ENCODE measurements around the gene PIP4P1. TPM values are rescaled to one million over a fixed set of nuclear protein-coding genes. Genes with fewer than 3 reads are reported as not detected.

Gene PIP4P1
- total and polyA plus RNA-seq, 9 donors = 11.8 to 32.9 (median 25.2) TPM

DNA sequence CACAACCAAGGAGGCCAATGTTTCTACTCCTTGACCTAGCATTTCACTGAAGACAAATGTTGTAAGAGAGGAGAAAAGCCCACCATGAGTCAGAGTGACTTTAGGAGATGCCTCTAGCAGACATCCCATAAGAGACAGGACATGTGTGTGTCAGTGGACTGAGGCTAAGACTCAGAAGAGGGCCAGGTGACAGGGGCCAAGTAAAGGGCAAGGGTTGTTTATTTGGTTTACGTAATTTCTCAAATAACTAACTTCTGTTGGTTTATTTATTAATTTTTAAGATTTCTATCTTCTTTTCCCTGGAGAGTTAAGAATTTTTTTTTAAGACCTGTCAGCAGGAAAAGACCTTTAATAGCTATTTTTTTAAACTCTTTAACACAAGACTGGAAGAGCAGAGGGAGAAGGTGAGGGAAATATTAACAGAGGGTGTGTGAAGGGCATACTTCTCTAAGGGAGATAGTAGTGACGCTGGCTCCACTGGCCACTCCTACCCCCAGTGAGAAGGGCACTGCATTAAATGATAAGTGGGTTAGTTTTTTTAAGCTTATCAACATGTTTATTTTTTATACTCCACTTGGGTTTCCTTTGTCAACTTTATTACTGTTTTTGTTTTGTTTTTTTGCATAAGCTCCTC, 11.4 kb upstream of the PIP4P1 start:
- H3K4me3 ChIP-seq = no peak overlapping the region
- DNase-seq = no peak
- no peak overlapping the region for H3K27ac ChIP-seq
- no peaks in the 10 kb centered on the region for H3K9me3 ChIP-seq
- WGBS, 3 donors = 77 to 92% (median 81%) methylated on average over 2 of the region's 2 CpGs
- intact Hi-C loops (cut with DNase I) = no loop called here
- no peaks in the 10 kb centered on the region for H3K27me3 ChIP-seq
- no peak for TF ChIP-seq EP300 (IDR thresholded peaks at IDR 0.05)
- H3K4me1 ChIP-seq (ENCODE audit: insufficient read depth) = peaks cover 2% of the 10 kb centered on the region
- no peaks in the 10 kb centered on the region for H3K36me3 ChIP-seq

DNA sequence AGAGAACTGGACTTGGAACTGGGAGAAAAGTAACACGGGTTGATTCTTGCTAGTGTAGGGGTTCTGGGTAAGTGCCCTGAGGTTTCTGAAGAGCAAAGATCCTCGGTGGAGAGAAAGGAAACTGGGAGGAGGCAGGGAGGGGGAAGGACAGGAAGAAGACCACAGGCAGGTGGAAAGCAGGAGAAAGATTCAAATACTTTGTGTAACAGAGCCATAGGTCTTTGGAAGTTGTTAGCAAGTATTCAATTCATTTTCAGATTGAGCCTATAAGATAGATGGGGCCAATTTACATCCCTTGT, 9.3 kb upstream of the PIP4P1 start:
- 4 to 6% (median 5%) methylated on average over 2 of the region's 2 CpGs for WGBS, 3 donors
- no peaks in the 10 kb centered on the region for H3K27me3 ChIP-seq
- TF ChIP-seq POLR2A (IDR thresholded peaks at IDR 0.05) (no peak), EP300 (IDR thresholded peaks at IDR 0.05) (no peak)
- TF ChIP-seq, protein P1, sequence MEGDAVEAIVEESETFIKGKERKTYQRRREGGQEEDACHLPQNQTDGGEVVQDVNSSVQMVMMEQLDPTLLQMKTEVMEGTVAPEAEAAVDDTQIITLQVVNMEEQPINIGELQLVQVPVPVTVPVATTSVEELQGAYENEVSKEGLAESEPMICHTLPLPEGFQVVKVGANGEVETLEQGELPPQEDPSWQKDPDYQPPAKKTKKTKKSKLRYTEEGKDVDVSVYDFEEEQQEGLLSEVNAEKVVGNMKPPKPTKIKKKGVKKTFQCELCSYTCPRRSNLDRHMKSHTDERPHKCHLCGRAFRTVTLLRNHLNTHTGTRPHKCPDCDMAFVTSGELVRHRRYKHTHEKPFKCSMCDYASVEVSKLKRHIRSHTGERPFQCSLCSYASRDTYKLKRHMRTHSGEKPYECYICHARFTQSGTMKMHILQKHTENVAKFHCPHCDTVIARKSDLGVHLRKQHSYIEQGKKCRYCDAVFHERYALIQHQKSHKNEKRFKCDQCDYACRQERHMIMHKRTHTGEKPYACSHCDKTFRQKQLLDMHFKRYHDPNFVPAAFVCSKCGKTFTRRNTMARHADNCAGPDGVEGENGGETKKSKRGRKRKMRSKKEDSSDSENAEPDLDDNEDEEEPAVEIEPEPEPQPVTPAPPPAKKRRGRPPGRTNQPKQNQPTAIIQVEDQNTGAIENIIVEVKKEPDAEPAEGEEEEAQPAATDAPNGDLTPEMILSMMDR (IDR thresholded peaks at IDR 0.05) = no peak
- intact Hi-C loops (cut with DNase I) = no loop called here
- peaks cover 2% of the 10 kb centered on the region for H3K4me1 ChIP-seq (ENCODE audit: insufficient read depth)
- H3K36me3 ChIP-seq = no peaks in the 10 kb centered on the region
- no peaks in the 10 kb centered on the region for H3K9me3 ChIP-seq
- DNase-seq = no peak
- H3K27ac ChIP-seq = no peak overlapping the region
- H3K4me3 ChIP-seq = no peak overlapping the region

DNA sequence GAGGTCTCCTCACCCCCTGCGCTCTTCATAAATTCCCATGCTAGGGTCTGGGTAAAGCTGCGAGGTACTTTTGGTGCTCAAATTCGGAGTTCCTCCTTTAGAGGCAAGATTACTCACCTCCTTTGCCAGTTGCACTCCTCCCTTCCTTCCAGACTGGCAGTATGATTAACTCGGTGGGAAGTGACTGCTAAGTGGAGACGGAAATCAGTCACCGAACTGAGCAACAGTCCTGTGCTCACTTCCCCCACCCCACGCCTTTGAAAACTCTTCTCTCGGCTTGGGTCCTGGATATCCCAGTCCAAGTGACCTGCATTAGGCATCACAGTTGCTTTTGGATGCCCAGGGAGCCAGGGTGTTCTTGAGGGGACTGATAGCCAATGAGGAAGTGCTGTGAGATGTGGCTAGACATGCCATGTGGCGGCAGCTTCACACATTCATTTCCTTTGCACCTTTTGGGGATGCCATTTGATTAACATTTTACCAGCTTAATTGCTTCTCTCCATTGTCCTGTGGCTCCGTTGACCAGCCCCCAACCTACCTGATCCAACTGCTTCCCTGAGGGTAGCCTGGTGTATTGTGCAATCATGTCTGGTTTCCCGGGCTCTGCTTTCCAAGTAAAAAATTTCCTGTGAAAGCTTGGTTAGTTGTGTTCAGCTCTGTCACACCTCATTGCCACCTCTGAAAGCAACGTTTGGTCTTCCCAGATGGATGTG, 8.8 kb upstream of the PIP4P1 start:
- Histone ChIP-seq H3K27ac (peak overlapping the region in 1 of 2 donors; percentile 58), H3K36me3 (no peaks in the 10 kb centered on the region), H3K4me1 (ENCODE audit: insufficient read depth) (peaks cover 2% of the 10 kb centered on the region), H3K4me3 (peak overlapping the region; percentile 74), H3K27me3 (no peaks in the 10 kb centered on the region), H3K9me3 (no peaks in the 10 kb centered on the region)
- intact Hi-C loops (cut with DNase I) = no loop called here
- WGBS, 3 donors = 4 to 6% (median 5%) methylated on average over 12 of the region's 12 CpGs
- peak in 1 of 5 donors; percentile 33 for DNase-seq
- no peak for TF ChIP-seq POLR2A (IDR thresholded peaks at IDR 0.05)
- TF ChIP-seq EP300 (IDR thresholded peaks at IDR 0.05) = no peak
- TF ChIP-seq, protein P1 (IDR thresholded peaks at IDR 0.05) = no peak

DNA sequence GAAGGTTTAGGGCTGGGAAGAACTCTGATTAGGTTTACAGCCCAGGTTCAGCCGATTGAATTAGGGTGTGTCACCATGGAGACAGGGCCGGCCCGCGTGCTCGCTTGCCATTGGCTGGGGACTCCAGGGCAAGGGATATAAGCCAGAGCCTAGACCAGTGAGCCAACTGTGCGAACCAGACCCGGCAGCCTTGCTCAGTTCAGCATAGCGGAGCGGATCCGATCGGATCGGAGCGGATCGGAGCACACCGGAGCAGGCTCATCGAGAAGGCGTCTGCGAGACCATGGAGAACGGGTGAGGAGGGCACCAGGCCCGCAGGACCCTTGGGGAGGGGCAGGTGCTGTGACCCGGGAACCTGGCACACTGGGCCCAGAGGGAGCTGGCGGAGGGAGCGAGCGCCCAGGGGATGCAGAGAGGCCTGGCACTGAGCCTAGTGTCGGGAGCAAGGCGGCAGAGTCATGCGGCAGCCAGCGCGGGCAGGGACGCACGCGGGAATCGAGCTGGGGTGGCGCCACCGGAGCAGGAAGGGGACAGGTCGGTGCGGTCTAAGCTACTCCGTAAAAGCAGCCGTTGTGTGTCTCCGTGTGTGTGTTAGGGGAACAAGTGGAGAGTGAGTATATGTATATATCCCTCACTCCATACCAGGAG, 8.1 kb upstream of the PIP4P1 start, which contains the start of gene PNP:
Gene PNP (plus strand): TSS at position 165 of the 648 bp plus-strand sequence. CDS start 119 bp downstream, at position 284.
- 0 to 1% (median 1%) methylated on average over 40 of the region's 40 CpGs for WGBS, 3 donors
- no peaks in the 10 kb centered on the region for H3K27me3 ChIP-seq
- H3K9me3 ChIP-seq = no peaks in the 10 kb centered on the region
- no peaks in the 10 kb centered on the region for H3K36me3 ChIP-seq
- peak; percentile 72 for TF ChIP-seq POLR2A (IDR thresholded peaks at IDR 0.05)
- TF ChIP-seq, protein P1 (IDR thresholded peaks at IDR 0.05) = no peak
- H3K27ac ChIP-seq = peak within 1 kb of the TSS in 1 of 2 donors; percentile 58
- intact Hi-C loops (cut with DNase I) = no loop called here
- H3K4me1 ChIP-seq (ENCODE audit: insufficient read depth) = peaks cover 2% of the 10 kb centered on the region
- peak; percentile 73 to 86 (median 81) for DNase-seq
- peak within 1 kb of the TSS; percentile 74 for H3K4me3 ChIP-seq

All from ovary (tissue), 9 donors.